ENCODE measurements around the gene AMY1A. TPM values are rescaled to one million over a fixed set of nuclear protein-coding genes. Genes with fewer than 3 reads are reported as not detected.
"Not testable (repeated sequence)": the region's sequence is repeated elsewhere in the genome, so short reads cannot be mapped to it uniquely, and the experiment has no call there.

AMY1A gene
- total RNA-seq, 1 experiment from 2014 or later = not detected

- H3K36me3 ChIP-seq (ENCODE audit: control insufficient read depth in 1 of 2, insufficient read depth in 2 of 2, low read length in 2 of 2); H3K4me3 ChIP-seq (replicated peaks in 1 of 2; ENCODE audit: low read depth in 1 of 2, low read length in 2 of 2); intact Hi-C loops (cut with micrococcal nuclease); H2AFZ ChIP-seq (ENCODE audit: low read depth, low read length, poor library complexity, severe bottlenecking); BruUV-seq (replicated peaks); H3K9me2 ChIP-seq (ENCODE audit: insufficient read depth); DNase-seq (ENCODE audit: low read depth, low spot score); H4K20me1 ChIP-seq (ENCODE audit: insufficient read depth); RAD21 ChIA-PET (ENCODE audit: low non-redundant PET in 1 of 2, low total read pairs in 2 of 2, uncharacterized antibody in 2 of 2, unreplicated experiment in 2 of 2); H3K4me2 ChIP-seq (ENCODE audit: low read length); POLR2A ChIA-PET; CTCF ChIA-PET; H3K9me3 ChIP-seq (ENCODE audit: control insufficient read depth in 1 of 2, insufficient read depth in 1 of 2, low read depth in 1 of 2, low read length in 2 of 2); H3K9ac ChIP-seq (ENCODE audit: low read length); H3K27me3 ChIP-seq (ENCODE audit: insufficient read depth, low read length); H3K4me1 ChIP-seq (ENCODE audit: control insufficient read depth in 1 of 2, insufficient read depth in 2 of 2, low read length in 2 of 2); H3K27ac ChIP-seq (ENCODE audit: low read depth, low read length); H3K79me2 ChIP-seq (ENCODE audit: insufficient read depth, low read length); ATAC-seq: not testable (repeated sequence)
These were observed 14.4 kb upstream of the AMY1A start for GRCh38 chr1:103641194-103641593.

- DNase-seq (ENCODE audit: low read depth, low spot score); POLR2A ChIA-PET; H3K27me3 ChIP-seq (ENCODE audit: insufficient read depth, low read length); H3K27ac ChIP-seq (ENCODE audit: low read depth, low read length); H3K79me2 ChIP-seq (ENCODE audit: insufficient read depth, low read length); H2AFZ ChIP-seq (ENCODE audit: low read depth, low read length, poor library complexity, severe bottlenecking); H3K9me2 ChIP-seq (ENCODE audit: insufficient read depth); H3K36me3 ChIP-seq (ENCODE audit: control insufficient read depth in 1 of 2, insufficient read depth in 2 of 2, low read length in 2 of 2); CTCF ChIA-PET; RAD21 ChIA-PET (ENCODE audit: low non-redundant PET in 1 of 2, low total read pairs in 2 of 2, uncharacterized antibody in 2 of 2, unreplicated experiment in 2 of 2); ATAC-seq; H3K9ac ChIP-seq (ENCODE audit: low read length); BruUV-seq (replicated peaks); H3K9me3 ChIP-seq (ENCODE audit: control insufficient read depth in 1 of 2, insufficient read depth in 1 of 2, low read depth in 1 of 2, low read length in 2 of 2); intact Hi-C loops (cut with micrococcal nuclease); H4K20me1 ChIP-seq (ENCODE audit: insufficient read depth); H3K4me3 ChIP-seq (replicated peaks in 1 of 2; ENCODE audit: low read depth in 1 of 2, low read length in 2 of 2); H3K4me1 ChIP-seq (ENCODE audit: control insufficient read depth in 1 of 2, insufficient read depth in 2 of 2, low read length in 2 of 2); H3K4me2 ChIP-seq (ENCODE audit: low read length): not testable (repeated sequence)
These were observed 11.7 kb upstream of the AMY1A start for GRCh38 chr1:103643908-103644307.

- H3K9ac ChIP-seq (ENCODE audit: low read length); CTCF ChIA-PET; intact Hi-C loops (cut with micrococcal nuclease); POLR2A ChIA-PET; BruUV-seq (replicated peaks); H3K9me2 ChIP-seq (ENCODE audit: insufficient read depth); H2AFZ ChIP-seq (ENCODE audit: low read depth, low read length, poor library complexity, severe bottlenecking); H3K36me3 ChIP-seq (ENCODE audit: control insufficient read depth in 1 of 2, insufficient read depth in 2 of 2, low read length in 2 of 2); H4K20me1 ChIP-seq (ENCODE audit: insufficient read depth); H3K79me2 ChIP-seq (ENCODE audit: insufficient read depth, low read length); RAD21 ChIA-PET (ENCODE audit: low non-redundant PET in 1 of 2, low total read pairs in 2 of 2, uncharacterized antibody in 2 of 2, unreplicated experiment in 2 of 2); H3K27ac ChIP-seq (ENCODE audit: low read depth, low read length); H3K9me3 ChIP-seq (ENCODE audit: control insufficient read depth in 1 of 2, insufficient read depth in 1 of 2, low read depth in 1 of 2, low read length in 2 of 2); H3K27me3 ChIP-seq (ENCODE audit: insufficient read depth, low read length); H3K4me2 ChIP-seq (ENCODE audit: low read length); DNase-seq (ENCODE audit: low read depth, low spot score); H3K4me1 ChIP-seq (ENCODE audit: control insufficient read depth in 1 of 2, insufficient read depth in 2 of 2, low read length in 2 of 2); H3K4me3 ChIP-seq (replicated peaks in 1 of 2; ENCODE audit: low read depth in 1 of 2, low read length in 2 of 2); ATAC-seq: not testable (repeated sequence)
These were observed 5.3 kb upstream of the AMY1A start for GRCh38 chr1:103650305-103650704.

GRCh38 chr1:103650889-103651288, 4.7 kb upstream of the AMY1A start:
- RAD21 ChIA-PET (ENCODE audit: low non-redundant PET in 1 of 2, low total read pairs in 2 of 2, uncharacterized antibody in 2 of 2, unreplicated experiment in 2 of 2); ATAC-seq; H3K27me3 ChIP-seq (ENCODE audit: insufficient read depth, low read length); H3K36me3 ChIP-seq (ENCODE audit: control insufficient read depth in 1 of 2, insufficient read depth in 2 of 2, low read length in 2 of 2); H3K79me2 ChIP-seq (ENCODE audit: insufficient read depth, low read length); H3K4me2 ChIP-seq (ENCODE audit: low read length); H4K20me1 ChIP-seq (ENCODE audit: insufficient read depth); BruUV-seq (replicated peaks); H3K4me1 ChIP-seq (ENCODE audit: control insufficient read depth in 1 of 2, insufficient read depth in 2 of 2, low read length in 2 of 2); POLR2A ChIA-PET; H3K9me3 ChIP-seq (ENCODE audit: control insufficient read depth in 1 of 2, insufficient read depth in 1 of 2, low read depth in 1 of 2, low read length in 2 of 2); DNase-seq (ENCODE audit: low read depth, low spot score); H3K9ac ChIP-seq (ENCODE audit: low read length); H3K27ac ChIP-seq (ENCODE audit: low read depth, low read length); H2AFZ ChIP-seq (ENCODE audit: low read depth, low read length, poor library complexity, severe bottlenecking); H3K9me2 ChIP-seq (ENCODE audit: insufficient read depth); intact Hi-C loops (cut with micrococcal nuclease); H3K4me3 ChIP-seq (replicated peaks in 1 of 2; ENCODE audit: low read depth in 1 of 2, low read length in 2 of 2); CTCF ChIA-PET: not testable (repeated sequence)

- H3K27me3 ChIP-seq (ENCODE audit: insufficient read depth, low read length); H3K4me3 ChIP-seq (replicated peaks in 1 of 2; ENCODE audit: low read depth in 1 of 2, low read length in 2 of 2); H3K4me2 ChIP-seq (ENCODE audit: low read length); H3K27ac ChIP-seq (ENCODE audit: low read depth, low read length); H2AFZ ChIP-seq (ENCODE audit: low read depth, low read length, poor library complexity, severe bottlenecking); H3K9me3 ChIP-seq (ENCODE audit: control insufficient read depth in 1 of 2, insufficient read depth in 1 of 2, low read depth in 1 of 2, low read length in 2 of 2); ATAC-seq; H3K9me2 ChIP-seq (ENCODE audit: insufficient read depth); H4K20me1 ChIP-seq (ENCODE audit: insufficient read depth); RAD21 ChIA-PET (ENCODE audit: low non-redundant PET in 1 of 2, low total read pairs in 2 of 2, uncharacterized antibody in 2 of 2, unreplicated experiment in 2 of 2); intact Hi-C loops (cut with micrococcal nuclease); CTCF ChIA-PET; H3K4me1 ChIP-seq (ENCODE audit: control insufficient read depth in 1 of 2, insufficient read depth in 2 of 2, low read length in 2 of 2); H3K36me3 ChIP-seq (ENCODE audit: control insufficient read depth in 1 of 2, insufficient read depth in 2 of 2, low read length in 2 of 2); H3K79me2 ChIP-seq (ENCODE audit: insufficient read depth, low read length); POLR2A ChIA-PET; H3K9ac ChIP-seq (ENCODE audit: low read length); DNase-seq (ENCODE audit: low read depth, low spot score); BruUV-seq (replicated peaks): not testable (repeated sequence)
These were observed 1.4 kb upstream of the AMY1A start for GRCh38 chr1:103654133-103654532.

All from HCT116 (cell line).